Gastroesophageal sphincter (tissue), 4 donors: ENCODE data around the gene U2AF1L4. TPM values are rescaled to one million over a fixed set of nuclear protein-coding genes. Genes with fewer than 3 reads are reported as not detected.

Experiments
- ATAC-seq: fragments of 150-250 bp; one replicate; pipeline ENCODE4 v1.9.1; 2016; ENCODE audit warnings: mild to moderate bottlenecking, moderate library complexity
- H3K27ac ChIP-seq, 4 donors: fragments of 200-600 bp; sonication (generic) in 3 of 4; 1 replicate in 3 of 4; 2 replicates in 1 of 4; pipeline ENCODE4 v1.5.1; 2016 to 2019
- H3K27me3 ChIP-seq: fragments of 200-600 bp; sonication (generic); one replicate; pipeline ENCODE4 v1.5.1; 2019
- H3K36me3 ChIP-seq, 2 donors: fragments of 200-600 bp; sonication (generic); one replicate each; pipeline ENCODE4 v1.5.1; 2019; ENCODE audit warnings: control low read depth in 1 of 2
- H3K4me1 ChIP-seq, 3 donors: fragments of 200-600 bp; sonication (generic); 1 replicate in 2 of 3; 2 replicates in 1 of 3; pipeline ENCODE4 v1.5.1; 2016 to 2019; ENCODE audit warnings: control low read depth in 2 of 3
- H3K4me3 ChIP-seq, 2 donors: fragments of 200-600 bp; sonication (generic); one replicate each; pipeline ENCODE4 v1.5.1; 2019; ENCODE audit warnings: mild to moderate bottlenecking in 1 of 2, moderate library complexity in 1 of 2
- H3K9me3 ChIP-seq, 3 donors: fragments of 200-600 bp; sonication (generic); one replicate each; pipeline ENCODE4 v1.5.1; 2017 to 2019; ENCODE audit warnings: control low read depth in 2 of 3
- CTCF ChIP-seq, 4 experiments: fragments of 200-600 bp in 2 of 4; fragments of 450-650 bp in 2 of 4; sonication (generic) in 1 of 4; IDR thresholded peaks; one replicate each; pipeline ENCODE4 v1.5.1; 2017 to 2019; ENCODE audit warnings: antibody characterized with exemption in 4 of 4, mild to moderate bottlenecking in 2 of 4, moderate library complexity in 2 of 4
- EP300 ChIP-seq: sonication (generic); formaldehyde crosslinking; IDR thresholded peaks from one replicate; pipeline ENCODE4 v1.6.1; 2017; ENCODE audit warnings: antibody characterized with exemption, mild to moderate bottlenecking
- POLR2A ChIP-seq, 2 donors: fragments of 450-650 bp; IDR thresholded peaks; one replicate each; pipeline ENCODE4 v1.6.1; 2017; ENCODE audit warnings: antibody characterized with exemption in 2 of 2, mild to moderate bottlenecking in 2 of 2, moderate library complexity in 1 of 2
- POLR2AphosphoS5 ChIP-seq: sonication (generic); formaldehyde crosslinking; IDR thresholded peaks from one replicate; pipeline ENCODE4 v1.6.1; 2017; ENCODE audit warnings: antibody characterized with exemption
- WGBS, 2 donors: methylation state at CpG; one replicate each; pipeline ENCODE4 v1.1.5; 2018; ENCODE audit warnings: low coverage in 1 of 2; 5-methylcytosine and 5-hydroxymethylcytosine counted together
- total RNA-seq, 4 donors: library from RNA; depleted of rRNA; stranded (reverse); fragments of >200 nt; gene quantifications; one replicate each; pipeline ENCODE4 v1.1.0, GENCODE V29; 2016

Gene U2AF1L4
- total RNA-seq, 4 donors from 2014 or later = 7.5 to 29.3 (median 23.7) TPM

GRCh38 chr19:35784503-35785338 lies 39.5 kb upstream of the U2AF1L4 start:
- no peak for ATAC-seq
- Histone ChIP-seq H3K4me1 (no peaks in the 10 kb centered on the region), H3K27me3 (no peaks in the 10 kb centered on the region), H3K4me3 (no peak overlapping the region), H3K9me3 (no peaks in the 10 kb centered on the region), H3K27ac (no peak overlapping the region), H3K36me3 (peaks cover 0 to 78% of the 10 kb centered on the region in 2 donors)
- TF ChIP-seq EP300 (no peak), CTCF (IDR thresholded peaks at IDR 0.05) (no peak), POLR2AphosphoS5 (no peak), POLR2A (IDR thresholded peaks at IDR 0.05) (no peak)
- WGBS, 2 donors = 70% methylated on average over 2 of the region's 45 CpGs; no CpG with 5 or more reads in 1 of the 2 donors

GRCh38 chr19:35783469-35784434 lies 38.5 kb upstream of the U2AF1L4 start:
- H3K9me3 ChIP-seq = no peaks in the 10 kb centered on the region
- no peak for TF ChIP-seq POLR2AphosphoS5
- no peak for TF ChIP-seq POLR2A (IDR thresholded peaks at IDR 0.05)
- TF ChIP-seq EP300 = no peak
- TF ChIP-seq CTCF (IDR thresholded peaks at IDR 0.05) = no peak
- 84 to 86% methylated on average over 7 to 10 of the region's 28 CpGs for WGBS, 2 donors
- H3K4me1 ChIP-seq = no peaks in the 10 kb centered on the region
- H3K4me3 ChIP-seq = no peak overlapping the region
- H3K36me3 ChIP-seq = peaks cover 0 to 85% of the 10 kb centered on the region in 2 donors
- no peak overlapping the region for H3K27ac ChIP-seq
- no peaks in the 10 kb centered on the region for H3K27me3 ChIP-seq
- no peak for ATAC-seq

- Histone ChIP-seq H3K4me3 (no peak overlapping the region), H3K36me3 (peaks cover 0 to 95% of the 10 kb centered on the region in 2 donors)
- WGBS, 2 donors = 87 to 100% methylated on average over 1 to 9 of the region's 12 CpGs
These were observed 37.4 kb upstream of the U2AF1L4 start for GRCh38 chr19:35782589-35782988.

GRCh38 chr19:35781650-35782049 lies 36.4 kb upstream of the U2AF1L4 start:
- TF ChIP-seq EP300 (no peak), CTCF (IDR thresholded peaks at IDR 0.05) (no peak), POLR2AphosphoS5 (no peak), POLR2A (IDR thresholded peaks at IDR 0.05) (no peak)
- no peak for ATAC-seq
- no peak overlapping the region for H3K27ac ChIP-seq
- H3K27me3 ChIP-seq = no peaks in the 10 kb centered on the region
- no peak overlapping the region for H3K4me3 ChIP-seq
- no peaks in the 10 kb centered on the region for H3K9me3 ChIP-seq
- peaks cover 0 to 89% of the 10 kb centered on the region in 2 donors for H3K36me3 ChIP-seq
- 50 to 87% methylated on average over 2 to 8 of the region's 9 CpGs for WGBS, 2 donors
- peaks cover 0 to 3% (median 0%) of the 10 kb centered on the region in 3 donors for H3K4me1 ChIP-seq

More at GRCh38 chr19:35782589-35782988, 37.4 kb upstream of the U2AF1L4 start:
- Histone ChIP-seq H3K9me3 (no peaks in the 10 kb centered on the region), H3K27me3 (no peaks in the 10 kb centered on the region), H3K27ac (no peak overlapping the region), H3K4me1 (no peaks in the 10 kb centered on the region)
- no peak for ATAC-seq
- TF ChIP-seq POLR2AphosphoS5 (no peak), POLR2A (IDR thresholded peaks at IDR 0.05) (no peak), EP300 (no peak), CTCF (IDR thresholded peaks at IDR 0.05) (no peak)
